NCI-H1105 treated with DMSO at 0.1 percent for 48 hours (cell line): ENCODE measurements around the gene GPC5.
"Not testable (repeated sequence)": the region's sequence is repeated elsewhere in the genome, so short reads cannot be mapped to it uniquely, and the experiment has no call there.

ENCODE experiments used
- DNase-seq: peaks from one replicate; lab custom pipeline; 2025; lab: John Stamatoyannopoulos, UW

Gene GPC5

GRCh38 chr13:91368676-91369440 is 29.6 kb upstream of the GPC5 start:
- DNase-seq: no peak

GRCh38 chr13:91369441-91369831 is 29.0 kb upstream of the GPC5 start:
- no peak for DNase-seq

GRCh38 chr13:91370501-91370900 is 27.9 kb upstream of the GPC5 start:
- no peak for DNase-seq

GRCh38 chr13:91372911-91373310 is 25.5 kb upstream of the GPC5 start:
- no peak for DNase-seq

- no peak for DNase-seq
These were observed 23.2 kb upstream of the GPC5 start for GRCh38 chr13:91375116-91375729.

- DNase-seq: peak; percentile 17
These were observed 17.1 kb upstream of the GPC5 start for GRCh38 chr13:91381371-91381770.

GRCh38 chr13:91383836-91384235 is 14.6 kb upstream of the GPC5 start:
- no peak for DNase-seq

GRCh38 chr13:91384896-91385295 is 13.5 kb upstream of the GPC5 start:
- DNase-seq: no peak

- no peak for DNase-seq
These were observed 9.2 kb upstream of the GPC5 start for GRCh38 chr13:91389186-91389585.

GRCh38 chr13:91397595-91397994 is 826 bp upstream of the GPC5 start:
- no peak for DNase-seq

- no peak for DNase-seq
These were observed 1.0 kb downstream of the GPC5 start for GRCh38 chr13:91399189-91400062.

- no peak for DNase-seq
These were observed 1.6 kb downstream of the GPC5 start for GRCh38 chr13:91400063-91400399.

GRCh38 chr13:91400671-91401070 is 2.2 kb downstream of the GPC5 start:
- no peak for DNase-seq

GRCh38 chr13:91401920-91402319 is 3.5 kb downstream of the GPC5 start:
- no peak for DNase-seq

GRCh38 chr13:91405240-91405639 is 6.8 kb downstream of the GPC5 start:
- no peak for DNase-seq

GRCh38 chr13:91406619-91407018 is 8.2 kb downstream of the GPC5 start:
- DNase-seq: peak; percentile 6

GRCh38 chr13:91408971-91409370 is 10.6 kb downstream of the GPC5 start:
- DNase-seq: no peak

- DNase-seq: not testable (repeated sequence)
These were observed 18.2 kb downstream of the GPC5 start for GRCh38 chr13:91416579-91416978.

- DNase-seq: no peak
These were observed 19.4 kb downstream of the GPC5 start for GRCh38 chr13:91417660-91418325.

GRCh38 chr13:91426913-91427312 is 28.5 kb downstream of the GPC5 start:
- DNase-seq: no peak

- not testable (repeated sequence) for DNase-seq
These were observed 40.3 kb downstream of the GPC5 start for GRCh38 chr13:91438674-91439073.

GRCh38 chr13:91450913-91451312 is 52.5 kb downstream of the GPC5 start:
- DNase-seq: no peak
